K562 (cell line): ENCODE data around the gene ANKRD10. TPM values are rescaled to one million over a fixed set of nuclear protein-coding genes. Genes with fewer than 3 reads are reported as not detected.

Source experiments
- ATAC-seq: fragments of 200-7000 bp; cut with Tn5 transposase; 3 replicates; pipeline ENCODE4 v1.9.1; 2020; ENCODE audit warnings: moderate library complexity
- BruUV-seq: library from RNA; stranded (reverse); fragments of 400-500 nt; replicated peaks from 2 replicates; lab custom pipeline; 2021; lab: Mats Ljungman, UMichigan
- CTCF ChIA-PET: fragments of 300-600 bp; formaldehyde crosslinking; extraction: SDS; loops from one replicate; lab custom pipeline; 2021; ENCODE audit warnings: low intra/inter-chr PET ratio; lab: Yijun Ruan, JAX
- POLR2A ChIA-PET: fragments of 300-600, 350-650 bp; sonication (Branson Sonifier 250); formaldehyde crosslinking; extraction: SDS; loops from one replicate; lab custom pipeline; 2021; ENCODE audit warnings: antibody characterized with exemption, inconsistent platforms; lab: Yijun Ruan, JAX
- DNase-seq, 4 experiments: peaks; one replicate each; pipeline versions ENCODE4 v3.0.0 to v3.0.0-alpha.2; 2011 to 2018; ENCODE audit warnings: low spot score in 3 of 4, mixed read lengths in 3 of 4; ENCODE audit errors: extremely low read depth in 1 of 4
- FAIRE-seq: peaks from 2 replicates; lab custom pipeline; 2011; peaks lifted over from hg19 to GRCh38; lab: Jason Lieb, UNC
- H2AFZ ChIP-seq: 2 replicates; pipeline ENCODE4 v1.6.0; 2011; ENCODE audit warnings: low read depth, low read length, control low read depth, inconsistent platforms
- H3K27ac ChIP-seq: fragments of 200-600 bp; 3 replicates; pipeline ENCODE4 v1.8.0; 2011; ENCODE audit warnings: low read depth, mild to moderate bottlenecking, control low read depth, inconsistent platforms, low read length, moderate library complexity, mixed read lengths; ENCODE audit errors: extremely low read depth
- H3K27me3 ChIP-seq, 2 experiments: fragments of 300-600 bp in 1 of 2; 2 replicates in 1 of 2; 3 replicates in 1 of 2; pipeline versions ENCODE4 v1.6.0 to v1.8.0; 2011; ENCODE audit warnings: inconsistent platforms in 2 of 2, low read length in 2 of 2, mild to moderate bottlenecking in 1 of 2, mixed read lengths in 1 of 2, moderate library complexity in 1 of 2; ENCODE audit not compliant: control insufficient read depth in 2 of 2, insufficient read depth in 2 of 2
- H3K36me3 ChIP-seq: fragments of 300-600 bp; 3 replicates; pipeline ENCODE4 v1.8.0; 2011; ENCODE audit warnings: mild to moderate bottlenecking, low read length, inconsistent platforms; ENCODE audit not compliant: control insufficient read depth, insufficient read depth
- H3K4me1 ChIP-seq, 2 experiments: fragments of 200-600 bp in 1 of 2; replicated peaks in 1 of 2; 2 replicates in 1 of 2; 3 replicates in 1 of 2; pipeline versions ENCODE4 v1.5.1 to v1.8.0; 2011; ENCODE audit warnings: inconsistent platforms in 2 of 2, low read length in 2 of 2, mild to moderate bottlenecking in 1 of 2, mixed read lengths in 1 of 2, moderate library complexity in 1 of 2; ENCODE audit not compliant: control insufficient read depth in 2 of 2, insufficient read depth in 2 of 2
- H3K4me2 ChIP-seq: 2 replicates; pipeline ENCODE4 v1.6.1; 2011; ENCODE audit warnings: low read length, control low read depth, inconsistent platforms, mixed read lengths; ENCODE audit not compliant: insufficient read depth
- H3K4me3 ChIP-seq: fragments of 200-600 bp; sonication (generic), shearing (Covaris generic); 2 replicates; pipeline ENCODE4 v1.5.1; 2016; ENCODE audit warnings: control low read depth, inconsistent platforms
- H3K79me2 ChIP-seq: fragments of 200-600 bp; 3 replicates; pipeline ENCODE4 v1.8.0; 2011; ENCODE audit warnings: low read length, inconsistent platforms; ENCODE audit not compliant: control insufficient read depth, insufficient read depth
- H3K9ac ChIP-seq, 2 experiments: 2 replicates each; pipeline versions ENCODE4 v1.6.0 to v1.6.1; 2011; ENCODE audit warnings: low read depth in 2 of 2, low read length in 2 of 2, control low read depth in 1 of 2, inconsistent platforms in 1 of 2, mild to moderate bottlenecking in 1 of 2, mixed read lengths in 1 of 2; ENCODE audit not compliant: insufficient read depth in 1 of 2
- H3K9me1 ChIP-seq: one replicate; pipeline ENCODE4 v1.6.0; 2011; ENCODE audit warnings: inconsistent platforms, mild to moderate bottlenecking, low read length, moderate library complexity; ENCODE audit not compliant: control insufficient read depth, insufficient read depth
- H3K9me3 ChIP-seq: replicated peaks from 2 replicates; pipeline ENCODE4 v1.5.1; 2011; ENCODE audit warnings: low read depth, low read length, inconsistent platforms; ENCODE audit not compliant: control insufficient read depth, insufficient read depth
- H4K20me1 ChIP-seq: replicated peaks from 2 replicates; pipeline ENCODE4 v1.6.1; 2011; ENCODE audit warnings: low read length, inconsistent platforms, mixed read lengths; ENCODE audit not compliant: control insufficient read depth, insufficient read depth
- C11orf30 ChIP-seq: fragments of 450-650 bp; IDR thresholded peaks from 2 replicates; pipeline ENCODE4 v1.6.1; 2016; ENCODE audit warnings: low read depth, mild to moderate bottlenecking
- HBP1 ChIP-seq: fragments of 450-650 bp; formaldehyde crosslinking; IDR thresholded peaks from 2 replicates; pipeline ENCODE4 v1.4.0; 2022; ENCODE audit warnings: missing genetic modification characterization
- MLLT1 ChIP-seq, 2 experiments: fragments of 450-650 bp; IDR thresholded peaks; 2 replicates each; pipeline ENCODE4 v1.6.1; 2016
- ZNF184 ChIP-seq: sonication (generic); formaldehyde crosslinking; IDR thresholded peaks from 2 replicates; pipeline ENCODE4 v1.5.0; 2020; ENCODE audit warnings: missing genetic modification reagents
- WGBS: fragments of 100-300 bp; shearing (Covaris generic); methylation state at CpG from one replicate; pipeline ENCODE4 v1.1.6; 2016; ENCODE audit warnings: low coverage, mixed read lengths; ENCODE audit not compliant: insufficient coverage; ENCODE audit errors: missing lambda C conversion rate; 5-methylcytosine and 5-hydroxymethylcytosine counted together
- in situ Hi-C: fragments of 300-500 bp; cut with MboI; formaldehyde crosslinking; loops from 4 replicates; pipeline ENCODE4 v1.15.0; 2018; ENCODE audit warnings: inconsistent platforms, mixed read lengths
- intact Hi-C: fragments of 100-400 bp; cut with micrococcal nuclease; formaldehyde crosslinking; loops from 2 replicates; pipeline ENCODE4 v1.14.2; 2022
- polyA plus RNA-seq, 8 experiments: library from polyadenylated mRNA; depleted of rRNA in 4 of 8; stranded (reverse) in 5 of 8; unstranded in 3 of 8; fragments of >200 nt; fragmentation: Nextera tagmentation in 2 of 8; fragmentation: Illumina TruSeq in 1 of 8; extraction: Ambion mirVana in 2 of 8; extraction: Trizol in 1 of 8; gene quantifications; 2 replicates each; pipeline versions ENCODE4 v1.2.1 to v1.2.3, GENCODE V29; 2011 to 2014; ENCODE audit warnings: inconsistent platforms in 1 of 8, missing spikeins in 1 of 8
- total RNA-seq, 7 experiments: library from RNA; depleted of rRNA in 6 of 7; stranded (reverse); fragments of >200 nt in 6 of 7; fragmentation: Illumina TruSeq in 2 of 7; extraction: Trizol in 2 of 7; gene quantifications; 2 replicates each; pipeline versions ENCODE4 v1.2.1 to v1.2.3, GENCODE V29; 2011 to 2021; ENCODE audit warnings: low replicate concordance in 1 of 7

ANKRD10 gene
- total and polyA plus RNA-seq, 9 of the 15 experiments (the other 6 are each of a cell fraction or from before 2014, with no cell fraction given): 21.7 to 183 (median 45.0) TPM

DNA sequence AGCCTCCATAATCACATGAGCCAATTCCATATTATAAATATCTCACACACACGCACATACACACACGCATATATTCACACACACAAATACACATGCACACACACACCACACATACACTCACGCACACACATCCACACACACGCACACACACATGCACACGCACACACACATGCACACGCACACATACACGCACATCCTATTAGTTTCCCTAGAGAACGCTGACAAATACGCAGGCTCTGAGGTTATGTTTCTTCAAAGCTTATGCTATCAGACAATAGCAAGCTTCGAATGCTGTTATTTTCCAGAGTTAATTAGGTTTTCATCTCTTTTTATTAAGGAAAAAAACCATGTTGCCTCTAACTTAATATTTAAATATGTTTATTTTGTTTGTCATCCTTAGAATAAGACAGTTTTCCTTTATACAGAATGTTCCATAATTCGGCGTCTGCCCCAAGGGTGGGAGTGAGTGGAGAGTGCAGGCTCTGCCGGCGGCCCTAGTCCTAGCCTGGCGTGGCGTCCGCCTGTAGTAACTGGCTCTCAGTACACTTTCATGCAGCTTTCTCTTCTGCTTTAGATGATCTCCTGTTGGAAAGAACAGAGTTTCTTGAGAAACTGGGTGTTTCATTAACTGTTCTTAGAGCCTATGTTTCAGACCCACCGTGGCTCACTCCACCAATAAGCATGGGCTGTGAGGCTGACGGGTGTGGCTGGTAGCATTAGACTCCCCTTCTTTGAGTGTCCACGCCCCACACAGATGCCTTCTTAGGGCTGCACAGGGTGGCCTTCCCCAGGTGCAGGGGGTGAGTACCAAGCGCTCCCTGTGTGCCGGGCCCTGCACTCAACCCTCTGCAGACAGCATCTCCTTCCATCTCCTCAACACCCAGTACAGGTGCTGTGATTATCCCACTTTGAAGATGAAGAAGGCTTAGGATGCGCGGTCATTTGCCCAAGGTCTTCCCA lies 30.4 kb upstream of the ANKRD10 start:
- Histone ChIP-seq H3K27ac (no peak overlapping the region; the same call in 2 of the 3 replicates), H4K20me1 (no peaks in the 10 kb centered on the region), H3K27me3 (no peaks in the 10 kb centered on the region), H2AFZ (peak overlapping the region; percentile 62; the same call in 1 of the 2 replicates), H3K9ac (no peak overlapping the region), H3K4me1 (peaks cover 10 to 13% of the 10 kb centered on the region in 2 experiments; a peak in 4 of 5 replicates), H3K36me3 (no peaks in the 10 kb centered on the region), H3K79me2 (no peaks in the 10 kb centered on the region), H3K4me3 (no peak overlapping the region), H3K9me1 (no peaks in the 10 kb centered on the region), H3K4me2 (no peak overlapping the region), H3K9me3 (no peaks in the 10 kb centered on the region)
- DNase-seq (no peak), ATAC-seq (no peak), FAIRE-seq (no peak)
- intact Hi-C loops: loop anchor here (1.0 to 10.0 kb wide), 3 partner anchors 62 to 280 kb away; no protein-coding TSS in a partner anchor
- CTCF ChIA-PET: interaction anchor here (2.7 kb wide), 1 partner anchor 105 kb away, joined by 12 read pairs; no protein-coding TSS in a partner anchor
- in situ Hi-C loops: loop anchor here (5.0 kb wide), 1 partner anchor 102 kb away; no protein-coding TSS in a partner anchor
- peak in 1 of 2 experiments; percentile 39; a peak in 1 of 4 replicates for TF ChIP-seq MLLT1 (IDR thresholded peaks at IDR 0.05)
- TF ChIP-seq HBP1 (CRISPR knock-in tag): 0 out of 2 replicates have a peak, but pooled peaks have one; percentile 19
- no peak for TF ChIP-seq ZNF184 (CRISPR knock-in tag)
- no peak for TF ChIP-seq C11orf30
- BruUV-seq: no TSS peak
- POLR2A ChIA-PET: no interaction called here
- WGBS: 88% methylated on average over 20 of the region's 24 CpGs
